HG03558 (cell line): ENCODE results near the gene RBMS3.

Source experiments
- ATAC-seq: cut with Tn5 transposase; IDR thresholded peaks from one replicate; pipeline ENCODE4 v1.9.1; 2021; ENCODE audit warnings: moderate number of reproducible peaks; ENCODE audit not compliant: unreplicated experiment; ENCODE audit errors: extremely low read depth

The RBMS3 gene

GRCh38 chr3:29755416-29755815 lies 474.5 kb downstream of the RBMS3 start:
- no peak for ATAC-seq

GRCh38 chr3:29757054-29757777 lies 476.3 kb downstream of the RBMS3 start:
- ATAC-seq = no peak

- ATAC-seq = no peak
Observed at GRCh38 chr3:29758108-29758433, 477.2 kb downstream of the RBMS3 start.

- no peak for ATAC-seq
Observed at GRCh38 chr3:29758434-29759322, 477.8 kb downstream of the RBMS3 start.

- ATAC-seq = no peak
Observed at GRCh38 chr3:29759411-29760225, 478.7 kb downstream of the RBMS3 start.

- ATAC-seq = no peak
Observed at GRCh38 chr3:29760226-29760685, 479.4 kb downstream of the RBMS3 start.

GRCh38 chr3:29761517-29761916 lies 480.6 kb downstream of the RBMS3 start:
- ATAC-seq = no peak

- no peak for ATAC-seq
Observed at GRCh38 chr3:29763115-29763514, 482.2 kb downstream of the RBMS3 start.

- no peak for ATAC-seq
Observed at GRCh38 chr3:29764041-29764440, 483.2 kb downstream of the RBMS3 start.

- no peak for ATAC-seq
Observed at GRCh38 chr3:29764603-29765254, 483.9 kb downstream of the RBMS3 start.

- ATAC-seq = no peak
Observed at GRCh38 chr3:29771602-29772001, 490.7 kb downstream of the RBMS3 start.

- ATAC-seq = no peak
Observed at GRCh38 chr3:29772436-29772835, 491.6 kb downstream of the RBMS3 start.

GRCh38 chr3:29773481-29773880 lies 492.6 kb downstream of the RBMS3 start:
- ATAC-seq = no peak

GRCh38 chr3:29775340-29775739 lies 494.5 kb downstream of the RBMS3 start:
- no peak for ATAC-seq

GRCh38 chr3:29777869-29778268 lies 497.0 kb downstream of the RBMS3 start:
- ATAC-seq = no peak

GRCh38 chr3:29789686-29790085 lies 508.8 kb downstream of the RBMS3 start:
- ATAC-seq = no peak

- no peak for ATAC-seq
Observed at GRCh38 chr3:29796808-29797207, 515.9 kb downstream of the RBMS3 start.

GRCh38 chr3:29802057-29802456 lies 521.2 kb downstream of the RBMS3 start:
- ATAC-seq = no peak

GRCh38 chr3:29804044-29804443 lies 523.2 kb downstream of the RBMS3 start:
- ATAC-seq = no peak

GRCh38 chr3:29805757-29806156 lies 524.9 kb downstream of the RBMS3 start:
- ATAC-seq = no peak
